Vagina (tissue), 2 donors: ENCODE results near the gene KNDC1.

Experiments
- POLR2A ChIP-seq, 2 donors: fragments of 450-650 bp; IDR thresholded peaks; one replicate each; pipeline ENCODE4 v1.6.1; 2017; ENCODE audit warnings: antibody characterized with exemption in 2 of 2, mild to moderate bottlenecking in 2 of 2, moderate library complexity in 2 of 2
- TF ChIP-seq, protein P1 (sequence below), 3 experiments: fragments of 450-650 bp in 2 of 3; fragments of 200-600 bp in 1 of 3; sonication (generic) in 1 of 3; IDR thresholded peaks; one replicate each; pipeline ENCODE4 v1.5.1; 2017 to 2019; ENCODE audit warnings: antibody characterized with exemption in 3 of 3, mild to moderate bottlenecking in 2 of 3, moderate library complexity in 2 of 3

DNA sequence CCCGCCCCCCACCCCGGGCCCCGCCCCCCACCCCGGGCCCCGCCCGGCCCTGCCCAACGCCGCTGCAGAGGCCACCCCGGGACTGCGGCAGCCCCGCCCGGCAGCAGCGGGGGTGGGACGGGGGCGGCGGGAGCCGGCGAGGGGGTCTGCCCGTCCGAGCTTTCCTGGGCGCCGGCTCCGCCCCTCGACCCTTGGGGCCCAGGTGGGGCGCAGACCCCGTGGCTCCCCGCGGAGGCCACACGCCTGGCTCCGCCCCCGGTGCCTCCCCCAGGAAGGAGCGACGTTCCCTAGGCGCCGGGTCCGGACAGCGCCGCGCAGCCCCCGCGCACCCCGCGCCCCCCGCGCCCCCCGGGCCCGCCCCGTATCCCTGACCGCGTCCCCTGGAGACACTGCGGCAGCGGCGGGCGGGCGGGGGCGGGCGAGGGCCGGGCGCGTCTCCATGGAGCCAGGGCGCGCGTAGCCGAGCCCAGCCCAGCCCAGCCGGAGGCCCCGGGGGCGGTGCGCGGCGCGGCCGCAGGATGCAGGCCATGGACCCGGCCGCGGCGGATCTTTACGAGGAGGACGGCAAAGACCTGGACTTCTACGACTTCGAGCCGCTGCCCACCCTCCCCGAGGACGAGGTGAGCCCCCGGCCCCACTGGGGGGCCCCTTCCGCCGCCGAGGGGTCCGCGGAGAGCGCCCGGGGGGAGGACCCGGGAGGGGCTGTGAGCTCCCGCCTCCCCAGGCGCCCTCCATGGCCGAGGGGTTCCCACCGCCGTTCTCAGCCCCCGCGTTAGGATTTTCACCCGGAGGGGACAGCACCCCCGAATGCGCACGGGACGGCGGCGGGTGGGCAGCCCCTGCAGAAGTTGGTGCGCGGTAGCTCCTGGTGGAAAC lies at the start of gene KNDC1:
- TF ChIP-seq, protein P1, sequence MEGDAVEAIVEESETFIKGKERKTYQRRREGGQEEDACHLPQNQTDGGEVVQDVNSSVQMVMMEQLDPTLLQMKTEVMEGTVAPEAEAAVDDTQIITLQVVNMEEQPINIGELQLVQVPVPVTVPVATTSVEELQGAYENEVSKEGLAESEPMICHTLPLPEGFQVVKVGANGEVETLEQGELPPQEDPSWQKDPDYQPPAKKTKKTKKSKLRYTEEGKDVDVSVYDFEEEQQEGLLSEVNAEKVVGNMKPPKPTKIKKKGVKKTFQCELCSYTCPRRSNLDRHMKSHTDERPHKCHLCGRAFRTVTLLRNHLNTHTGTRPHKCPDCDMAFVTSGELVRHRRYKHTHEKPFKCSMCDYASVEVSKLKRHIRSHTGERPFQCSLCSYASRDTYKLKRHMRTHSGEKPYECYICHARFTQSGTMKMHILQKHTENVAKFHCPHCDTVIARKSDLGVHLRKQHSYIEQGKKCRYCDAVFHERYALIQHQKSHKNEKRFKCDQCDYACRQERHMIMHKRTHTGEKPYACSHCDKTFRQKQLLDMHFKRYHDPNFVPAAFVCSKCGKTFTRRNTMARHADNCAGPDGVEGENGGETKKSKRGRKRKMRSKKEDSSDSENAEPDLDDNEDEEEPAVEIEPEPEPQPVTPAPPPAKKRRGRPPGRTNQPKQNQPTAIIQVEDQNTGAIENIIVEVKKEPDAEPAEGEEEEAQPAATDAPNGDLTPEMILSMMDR (IDR thresholded peaks at IDR 0.05) = no peak
- TF ChIP-seq POLR2A (IDR thresholded peaks at IDR 0.05) = no peak
